ENCODE data around the gene ACKR4. TPM values are rescaled to one million over a fixed set of nuclear protein-coding genes. Genes with fewer than 3 reads are reported as not detected.
"Not testable (repeated sequence)": the region's sequence is repeated elsewhere in the genome, so short reads cannot be mapped to it uniquely, and the experiment has no call there.

Gene ACKR4
- total RNA-seq, 4 donors from 2014 or later, result 1.8 to 8.9 (median 2.6) TPM

DNA sequence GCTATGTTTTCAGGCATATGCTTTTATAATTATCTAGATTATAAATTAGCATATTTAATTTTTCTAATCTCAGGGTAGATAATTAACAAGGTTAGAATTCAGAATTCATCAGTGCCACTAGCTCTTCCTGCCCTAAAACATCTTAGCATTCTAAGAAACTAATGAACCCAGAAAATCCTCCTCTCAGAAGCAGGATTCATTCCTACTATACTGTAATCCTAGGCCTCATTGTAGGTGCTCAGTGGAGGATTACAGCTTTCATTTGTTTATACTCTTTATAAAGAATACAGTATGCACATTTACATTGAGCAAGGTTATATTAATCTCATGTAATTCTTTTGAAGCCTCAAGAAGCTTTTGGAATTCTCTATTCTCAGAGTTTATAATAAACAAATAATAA lies 41.6 kb downstream of the ACKR4 start:
- Histone ChIP-seq H3K36me3 (peaks cover 18% of the 10 kb centered on the region), H3K27me3 (no peaks in the 10 kb centered on the region), H3K4me1 (peaks cover 8% of the 10 kb centered on the region), H3K9me3 (no peaks in the 10 kb centered on the region), H3K4me3 (no peak overlapping the region), H3K27ac (no peak overlapping the region)
- DNase-seq (ENCODE audit: low spot score in 2 of 2), result no peak
- TF ChIP-seq, protein P1, sequence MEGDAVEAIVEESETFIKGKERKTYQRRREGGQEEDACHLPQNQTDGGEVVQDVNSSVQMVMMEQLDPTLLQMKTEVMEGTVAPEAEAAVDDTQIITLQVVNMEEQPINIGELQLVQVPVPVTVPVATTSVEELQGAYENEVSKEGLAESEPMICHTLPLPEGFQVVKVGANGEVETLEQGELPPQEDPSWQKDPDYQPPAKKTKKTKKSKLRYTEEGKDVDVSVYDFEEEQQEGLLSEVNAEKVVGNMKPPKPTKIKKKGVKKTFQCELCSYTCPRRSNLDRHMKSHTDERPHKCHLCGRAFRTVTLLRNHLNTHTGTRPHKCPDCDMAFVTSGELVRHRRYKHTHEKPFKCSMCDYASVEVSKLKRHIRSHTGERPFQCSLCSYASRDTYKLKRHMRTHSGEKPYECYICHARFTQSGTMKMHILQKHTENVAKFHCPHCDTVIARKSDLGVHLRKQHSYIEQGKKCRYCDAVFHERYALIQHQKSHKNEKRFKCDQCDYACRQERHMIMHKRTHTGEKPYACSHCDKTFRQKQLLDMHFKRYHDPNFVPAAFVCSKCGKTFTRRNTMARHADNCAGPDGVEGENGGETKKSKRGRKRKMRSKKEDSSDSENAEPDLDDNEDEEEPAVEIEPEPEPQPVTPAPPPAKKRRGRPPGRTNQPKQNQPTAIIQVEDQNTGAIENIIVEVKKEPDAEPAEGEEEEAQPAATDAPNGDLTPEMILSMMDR (IDR thresholded peaks at IDR 0.05), result no peak
- TF ChIP-seq POLR2AphosphoS5 (IDR thresholded peaks at IDR 0.05) (no peak), POLR2A (IDR thresholded peaks at IDR 0.05) (no peak)

DNA sequence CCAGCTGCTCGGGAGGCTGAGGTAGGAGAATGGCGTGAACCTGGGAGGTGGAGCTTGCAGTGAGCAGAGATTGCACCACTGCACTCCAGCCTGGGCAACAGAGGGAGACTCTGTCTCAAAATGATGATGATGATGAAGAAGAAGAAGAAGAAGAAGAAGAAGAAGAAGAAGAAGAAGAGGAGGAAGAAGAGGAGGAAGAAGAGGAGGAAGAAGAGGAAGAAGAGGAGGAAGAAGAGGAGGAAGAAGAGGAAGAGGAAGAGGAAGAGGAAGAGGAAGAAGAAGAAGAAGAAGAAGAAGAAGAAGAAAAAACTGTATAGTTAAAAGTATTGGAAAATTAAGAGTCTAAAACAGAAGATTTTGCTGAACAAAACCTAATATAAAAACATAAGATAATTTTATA lies 44.4 kb downstream of the ACKR4 start:
- DNase-seq (ENCODE audit: low spot score in 2 of 2); H3K27me3 ChIP-seq; H3K9me3 ChIP-seq; H3K27ac ChIP-seq; H3K4me3 ChIP-seq; H3K4me1 ChIP-seq: not testable (repeated sequence)
- peaks cover 18% of the 10 kb centered on the region for H3K36me3 ChIP-seq
- 95% methylated on average over 2 of the region's 2 CpGs for WGBS

DNA sequence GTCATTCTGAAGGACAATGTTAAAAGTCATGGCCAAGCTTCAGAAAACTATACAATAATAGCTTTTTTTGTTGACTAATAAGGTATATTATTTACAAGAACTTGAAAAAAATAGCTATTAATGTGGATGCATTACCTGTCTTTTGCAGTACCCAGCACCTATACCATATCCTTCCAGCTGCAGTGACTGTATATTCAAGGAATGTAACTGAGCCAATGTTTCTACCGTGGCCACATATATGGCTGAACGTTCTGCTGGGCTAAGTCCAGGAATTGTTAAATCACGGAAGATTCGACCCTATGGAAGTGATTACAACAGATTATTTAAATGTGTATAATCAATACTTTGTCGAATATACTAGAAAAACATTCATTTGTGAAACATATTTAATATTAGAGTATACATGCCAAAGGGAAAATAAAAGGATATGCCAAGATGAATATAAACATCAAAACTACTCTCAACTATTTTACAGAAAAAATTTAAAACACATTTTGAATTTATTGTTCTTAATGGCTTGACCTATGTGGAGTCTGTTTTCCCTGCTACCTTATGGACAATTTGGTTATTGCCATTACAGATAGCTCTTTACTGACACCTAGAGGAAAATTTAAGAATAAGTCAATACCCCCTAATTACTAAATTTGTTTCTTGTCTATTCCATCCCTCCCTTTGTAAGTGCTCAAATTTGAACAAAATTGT lies 44.9 kb downstream of the ACKR4 start:
- Histone ChIP-seq H3K4me3 (no peak overlapping the region), H3K9me3 (no peaks in the 10 kb centered on the region), H3K36me3 (peaks cover 18% of the 10 kb centered on the region), H3K27ac (no peak overlapping the region), H3K27me3 (no peaks in the 10 kb centered on the region), H3K4me1 (peaks cover 8% of the 10 kb centered on the region)
- 55% methylated on average over 5 of the region's 5 CpGs for WGBS
- DNase-seq (ENCODE audit: low spot score in 2 of 2), result no peak
- TF ChIP-seq, protein P1 (IDR thresholded peaks at IDR 0.05), result peak; percentile 64 to 65
- TF ChIP-seq EP300 (IDR thresholded peaks at IDR 0.05) (no peak), POLR2A (IDR thresholded peaks at IDR 0.05) (no peak), POLR2AphosphoS5 (IDR thresholded peaks at IDR 0.05) (no peak)

DNA sequence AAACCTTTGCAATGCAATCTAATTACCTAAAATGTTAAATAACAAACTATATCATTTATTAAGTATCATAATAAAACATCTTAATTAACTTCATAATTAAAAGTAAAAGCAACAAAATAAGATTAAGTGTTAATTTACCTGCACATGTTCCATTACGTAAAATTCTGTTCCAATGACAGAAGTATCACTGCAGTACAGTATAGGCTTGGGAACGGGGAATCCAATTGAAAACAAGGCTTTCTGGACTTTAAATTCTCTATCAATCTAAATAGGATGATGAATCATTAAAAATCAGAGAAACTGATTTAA lies 45.4 kb downstream of the ACKR4 start:
- Histone ChIP-seq H3K36me3 (peaks cover 18% of the 10 kb centered on the region), H3K4me1 (peaks cover 6% of the 10 kb centered on the region), H3K27ac (no peak overlapping the region), H3K9me3 (no peaks in the 10 kb centered on the region), H3K27me3 (no peaks in the 10 kb centered on the region), H3K4me3 (no peak overlapping the region)
- 74% methylated on average over 2 of the region's 2 CpGs for WGBS
- TF ChIP-seq EP300 (IDR thresholded peaks at IDR 0.05) (no peak), POLR2AphosphoS5 (IDR thresholded peaks at IDR 0.05) (no peak), POLR2A (IDR thresholded peaks at IDR 0.05) (no peak)
- TF ChIP-seq, protein P1 (IDR thresholded peaks at IDR 0.05), result no peak
- DNase-seq (ENCODE audit: low spot score in 2 of 2), result no peak

DNA sequence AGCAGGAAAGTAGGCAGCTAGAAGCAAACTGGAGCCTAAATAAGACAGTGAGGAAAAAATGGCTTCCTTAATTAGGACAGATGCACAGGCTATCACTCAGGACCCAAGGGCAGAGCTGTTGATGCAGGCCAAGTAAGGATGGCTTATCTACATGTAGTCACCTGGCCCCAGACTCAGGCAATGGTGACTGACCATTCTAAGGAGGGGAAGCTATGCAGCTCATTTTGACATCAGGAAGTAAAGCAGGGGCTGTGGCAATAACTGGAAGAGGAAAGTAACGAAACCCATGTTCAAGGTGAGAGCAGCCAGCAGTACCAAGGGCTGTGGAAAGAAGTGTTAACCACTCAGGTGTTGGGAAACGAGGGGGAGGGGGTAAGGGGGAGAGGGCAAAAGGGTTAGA lies 46.3 kb downstream of the ACKR4 start:
- TF ChIP-seq POLR2AphosphoS5 (IDR thresholded peaks at IDR 0.05) (no peak), EP300 (IDR thresholded peaks at IDR 0.05) (no peak), POLR2A (IDR thresholded peaks at IDR 0.05) (no peak)
- TF ChIP-seq, protein P1 (IDR thresholded peaks at IDR 0.05), result no peak
- H3K27ac ChIP-seq, result no peak overlapping the region
- 75% methylated on average over 2 of the region's 2 CpGs for WGBS
- H3K4me1 ChIP-seq, result peaks cover 3% of the 10 kb centered on the region
- H3K36me3 ChIP-seq, result peaks cover 16% of the 10 kb centered on the region
- DNase-seq (ENCODE audit: low spot score in 2 of 2), result no peak
- no peaks in the 10 kb centered on the region for H3K27me3 ChIP-seq
- no peaks in the 10 kb centered on the region for H3K9me3 ChIP-seq
- H3K4me3 ChIP-seq, result no peak overlapping the region

DNA sequence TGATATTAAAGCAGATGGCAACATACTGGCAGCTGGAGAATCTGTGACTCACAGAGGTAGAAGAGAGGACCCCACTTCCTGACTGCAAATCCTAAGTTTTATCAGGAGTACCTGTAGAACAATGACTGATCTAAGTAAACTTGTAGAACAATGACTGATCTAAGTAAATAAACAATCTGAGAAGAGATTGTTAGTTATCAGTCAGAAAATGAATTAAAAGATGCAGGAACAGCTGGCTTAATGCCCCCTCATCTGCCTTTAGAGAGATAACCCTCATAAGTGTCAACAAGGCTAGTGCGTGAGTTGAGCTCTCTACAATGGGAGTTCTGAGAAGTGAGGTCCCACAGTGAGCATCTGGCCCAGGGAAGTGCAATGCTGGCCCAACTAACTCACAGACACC lies 48.0 kb downstream of the ACKR4 start:
- no peaks in the 10 kb centered on the region for H3K9me3 ChIP-seq
- DNase-seq (ENCODE audit: low spot score in 2 of 2), result no peak
- H3K27me3 ChIP-seq, result no peaks in the 10 kb centered on the region
- TF ChIP-seq POLR2AphosphoS5 (IDR thresholded peaks at IDR 0.05) (no peak), EP300 (IDR thresholded peaks at IDR 0.05) (no peak), POLR2A (IDR thresholded peaks at IDR 0.05) (no peak)
- TF ChIP-seq, protein P1 (IDR thresholded peaks at IDR 0.05), result no peak
- H3K36me3 ChIP-seq, result peaks cover 2% of the 10 kb centered on the region
- 90% methylated on average over 1 of the region's 1 CpG for WGBS
- no peak overlapping the region for H3K4me3 ChIP-seq
- peaks cover 3% of the 10 kb centered on the region for H3K4me1 ChIP-seq
- no peak overlapping the region for H3K27ac ChIP-seq

Data from suprapubic skin (tissue), 4 donors.